A204.1 (cell line): Measurements from ENCODE around the gene CGB3.
"Not testable (repeated sequence)": the region's sequence is repeated elsewhere in the genome, so short reads cannot be mapped to it uniquely, and the experiment has no call there.

Experiments used
- FAIRE-seq: peaks from 2 replicates; lab custom pipeline; 2012; peaks lifted over from hg19 to GRCh38; lab: Jason Lieb, UNC

CGB3 gene

GRCh38 chr19:49024233-49024632 is at the start of gene CGB3:
TSS of gene CGB3 (minus strand) at chr19:49024333. CDS start at chr19:49023971, 362 bp downstream.
- not testable (repeated sequence) for FAIRE-seq

GRCh38 chr19:49071860-49072547 is 47.9 kb upstream of the CGB3 start:
- FAIRE-seq, result no peak

- no peak for FAIRE-seq
Observed at GRCh38 chr19:49070416-49070815, 46.3 kb upstream of the CGB3 start.

- no peak for FAIRE-seq
Observed at GRCh38 chr19:49069026-49069425, 44.9 kb upstream of the CGB3 start.

GRCh38 chr19:49067554-49067953 is 43.4 kb upstream of the CGB3 start:
- no peak for FAIRE-seq

- no peak for FAIRE-seq
Observed at GRCh38 chr19:49065905-49066512, 41.9 kb upstream of the CGB3 start.

GRCh38 chr19:49064768-49065611 is 40.9 kb upstream of the CGB3 start, which contains the start of gene NTF4:
TSS of gene NTF4 (minus strand) at chr19:49064818. CDS start at chr19:49061997, 2,821 bp downstream.
- FAIRE-seq, result no peak

GRCh38 chr19:49064029-49064629 is 40.0 kb upstream of the CGB3 start:
- no peak for FAIRE-seq

- no peak for FAIRE-seq
Observed at GRCh38 chr19:49061445-49061844, 37.3 kb upstream of the CGB3 start.

- no peak for FAIRE-seq
Observed at GRCh38 chr19:49061000-49061399, 36.9 kb upstream of the CGB3 start.

GRCh38 chr19:49059053-49059452 is 34.9 kb upstream of the CGB3 start:
- FAIRE-seq, result no peak

- no peak for FAIRE-seq
Observed at GRCh38 chr19:49058562-49058961, 34.4 kb upstream of the CGB3 start.

GRCh38 chr19:49057636-49058234 is 33.6 kb upstream of the CGB3 start, which contains the start of gene CGB7:
TSS of gene CGB7 (minus strand) at chr19:49057749. CDS start at chr19:49055375, 2,374 bp downstream.
- no peak for FAIRE-seq

GRCh38 chr19:49056902-49057596 is 32.9 kb upstream of the CGB3 start:
- not testable (repeated sequence) for FAIRE-seq

- FAIRE-seq, result no peak
Observed at GRCh38 chr19:49056101-49056901, 32.2 kb upstream of the CGB3 start.

GRCh38 chr19:49050376-49051033 is 26.4 kb upstream of the CGB3 start:
- not testable (repeated sequence) for FAIRE-seq

- not testable (repeated sequence) for FAIRE-seq
Observed at GRCh38 chr19:49049834-49050233, 25.7 kb upstream of the CGB3 start.

- FAIRE-seq, result not testable (repeated sequence)
Observed at GRCh38 chr19:49049011-49049410, 24.9 kb upstream of the CGB3 start, which contains the start of gene CGB8. TSS of gene CGB8 (minus strand) at chr19:49049111. CDS start at chr19:49048739, 372 bp downstream.

- not testable (repeated sequence) for FAIRE-seq
Observed at GRCh38 chr19:49043548-49043947, 19.4 kb upstream of the CGB3 start, which contains the start of gene CGB5. TSS of gene CGB5 (plus strand) at chr19:49043848. CDS start at chr19:49044210, 362 bp downstream.

- not testable (repeated sequence) for FAIRE-seq
Observed at GRCh38 chr19:49042666-49043065, 18.5 kb upstream of the CGB3 start.
